Prostate gland (tissue), 2 donors: Measurements from ENCODE around the gene TNFAIP3.

Source experiments
- CTCF ChIP-seq, 4 experiments: fragments of 200-600 bp in 2 of 4; fragments of 450-650 bp in 2 of 4; sonication (generic) in 2 of 4; IDR thresholded peaks; 1 replicate in 3 of 4; 2 replicates in 1 of 4; pipeline ENCODE4 v1.5.1; 2016 to 2019; ENCODE audit warnings: antibody characterized with exemption in 4 of 4, mild to moderate bottlenecking in 2 of 4, moderate library complexity in 2 of 4
- POLR2A ChIP-seq: fragments of 450-650 bp; IDR thresholded peaks from one replicate; pipeline ENCODE4 v1.6.1; 2016; ENCODE audit warnings: antibody characterized with exemption, mild to moderate bottlenecking
- POLR2AphosphoS5 ChIP-seq: sonication (generic); formaldehyde crosslinking; IDR thresholded peaks from one replicate; pipeline ENCODE4 v1.6.1; 2017; ENCODE audit warnings: antibody characterized with exemption

DNA sequence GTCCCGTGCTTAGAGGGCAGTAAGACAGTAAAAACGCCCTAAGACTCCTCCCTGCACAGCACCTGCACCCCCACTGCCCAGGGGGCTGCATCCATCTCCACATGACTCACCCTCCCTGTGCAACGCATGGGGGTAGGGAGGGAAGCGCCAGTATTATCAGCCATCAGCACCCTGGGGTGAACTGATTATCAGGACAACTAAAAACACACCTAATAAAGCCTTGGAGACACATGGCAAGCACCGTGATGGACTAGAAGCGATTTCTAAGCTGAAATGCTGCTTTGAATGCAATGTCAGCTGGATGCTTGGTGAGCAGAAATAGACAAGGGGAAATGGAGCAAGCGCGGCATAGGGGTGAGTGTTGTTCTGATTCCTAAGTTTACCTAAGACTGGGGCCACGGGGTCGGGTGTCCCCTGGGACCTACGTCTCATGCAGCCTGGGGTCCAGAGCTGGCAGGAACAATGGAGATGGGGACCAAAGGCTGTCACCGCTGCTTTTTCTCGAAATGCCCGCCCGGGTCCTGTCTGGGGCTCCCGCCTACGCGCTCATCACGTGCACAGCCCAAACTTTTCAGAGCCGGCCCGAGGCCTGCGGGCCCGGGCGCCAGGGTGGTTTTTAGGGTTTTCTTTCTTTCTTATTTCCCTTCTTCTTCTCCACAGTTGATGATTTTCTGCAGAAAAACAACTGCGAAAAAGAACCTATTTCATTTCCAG lies 702 bp upstream of the TNFAIP3 start:
- TF ChIP-seq CTCF (IDR thresholded peaks at IDR 0.05), result no peak
- TF ChIP-seq POLR2A, result no peak
- no peak for TF ChIP-seq POLR2AphosphoS5
